DMS114 treated with DMSO at 0.1 percent for 48 hours (cell line): ENCODE measurements around the gene YOD1.
"Not testable (repeated sequence)": the region's sequence is repeated elsewhere in the genome, so short reads cannot be mapped to it uniquely, and the experiment has no call there.

Experiments used
- DNase-seq: peaks from one replicate; lab custom pipeline; 2025; ENCODE audit not compliant: unreplicated experiment; lab: John Stamatoyannopoulos, UW

The YOD1 gene

GRCh38 chr1:207050480-207051190 lies 373 bp downstream of the YOD1 start:
- peak; percentile 82 for DNase-seq

DNA sequence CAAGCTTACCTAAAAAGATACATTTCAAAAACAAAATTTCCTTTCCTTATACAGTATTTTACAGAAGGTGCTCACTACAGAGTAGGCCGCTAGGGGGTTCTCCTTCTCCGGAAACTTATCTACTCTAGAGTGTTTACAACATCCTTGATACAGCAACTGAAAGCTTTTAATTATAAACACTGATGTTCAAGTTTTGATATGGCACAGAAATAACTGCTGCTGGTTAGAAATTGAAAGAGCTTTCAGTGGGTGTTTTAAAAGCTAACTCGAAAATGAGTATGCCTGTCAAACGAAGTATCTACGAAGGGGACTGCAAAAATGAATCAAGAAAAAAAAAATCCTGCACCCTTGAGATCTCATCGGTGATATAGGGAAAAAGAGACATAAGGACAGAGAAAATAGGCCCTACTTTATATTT lies 1.0 kb downstream of the YOD1 start:
- peak; percentile 54 for DNase-seq

DNA sequence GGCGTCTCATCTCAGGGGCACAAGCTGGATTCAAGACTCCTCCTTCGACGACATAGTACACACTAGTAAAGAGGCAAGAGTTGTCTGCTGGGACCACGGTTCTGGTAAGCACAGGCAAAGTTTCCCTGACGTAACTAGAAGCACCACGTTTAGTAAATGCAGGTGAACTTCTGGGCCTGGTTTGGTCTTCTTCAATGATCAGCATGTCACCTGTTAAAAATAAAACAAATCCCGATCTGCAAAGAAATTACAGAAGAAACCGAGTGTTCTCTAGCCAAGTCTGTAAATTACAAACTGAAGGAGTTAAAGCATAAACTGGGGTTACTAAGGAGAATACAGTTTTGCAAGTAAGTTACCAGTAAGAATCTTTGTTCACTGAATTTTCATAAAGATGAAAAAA lies 1.5 kb downstream of the YOD1 start:
- no peak for DNase-seq

GRCh38 chr1:207049054-207049453 lies 2.0 kb downstream of the YOD1 start:
- no peak for DNase-seq

- no peak for DNase-seq
Measured at GRCh38 chr1:207048041-207048440, 3.0 kb downstream of the YOD1 start.

DNA sequence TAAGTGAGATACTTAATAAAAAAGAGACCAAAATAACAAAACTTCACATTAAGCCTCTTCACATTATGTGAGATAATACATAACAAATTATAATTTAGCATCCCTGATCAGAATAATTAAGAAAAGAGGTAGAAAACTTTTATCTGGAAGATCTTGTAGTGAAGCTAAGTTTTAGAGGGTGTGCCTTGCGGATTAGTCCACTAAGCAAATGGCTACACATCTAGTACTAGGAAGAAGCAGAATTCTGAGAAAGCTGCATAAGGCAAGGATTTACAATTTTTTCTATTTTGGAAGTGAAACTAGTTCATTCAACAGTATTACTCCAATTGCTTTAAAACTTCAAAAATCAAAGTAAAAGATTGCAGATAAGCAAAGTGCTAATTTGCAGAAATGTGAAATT lies 3.5 kb downstream of the YOD1 start:
- DNase-seq: no peak

- no peak for DNase-seq
Measured at GRCh38 chr1:207045453-207045852, 5.6 kb downstream of the YOD1 start.

- not testable (repeated sequence) for DNase-seq
Measured at GRCh38 chr1:207041397-207041796, 9.6 kb downstream of the YOD1 start.

DNA sequence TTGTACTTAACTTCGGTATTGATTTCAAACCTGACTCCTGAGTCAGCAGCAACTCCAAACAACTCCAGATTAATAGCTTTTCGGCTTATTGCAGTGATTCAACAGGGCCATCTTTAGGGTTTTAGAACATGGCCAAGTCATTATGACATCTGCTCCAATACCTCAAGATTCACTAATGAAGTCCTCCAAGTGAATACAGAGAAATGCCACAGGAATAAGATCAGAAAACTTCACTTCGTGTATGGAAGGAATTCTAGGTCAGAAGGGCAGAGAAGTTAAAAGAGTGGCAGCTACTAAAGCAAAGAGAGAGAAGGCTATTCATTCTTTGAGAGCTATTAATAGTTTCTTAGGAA lies 10.9 kb downstream of the YOD1 start:
- DNase-seq: no peak

GRCh38 chr1:207039380-207040180 lies 11.4 kb downstream of the YOD1 start:
- DNase-seq: no peak

- no peak for DNase-seq
Measured at GRCh38 chr1:207036865-207037264, 14.1 kb downstream of the YOD1 start.

GRCh38 chr1:207035877-207036551 lies 15.0 kb downstream of the YOD1 start:
- DNase-seq: no peak

- DNase-seq: no peak
Measured at GRCh38 chr1:207034998-207035397, 16.0 kb downstream of the YOD1 start.

DNA sequence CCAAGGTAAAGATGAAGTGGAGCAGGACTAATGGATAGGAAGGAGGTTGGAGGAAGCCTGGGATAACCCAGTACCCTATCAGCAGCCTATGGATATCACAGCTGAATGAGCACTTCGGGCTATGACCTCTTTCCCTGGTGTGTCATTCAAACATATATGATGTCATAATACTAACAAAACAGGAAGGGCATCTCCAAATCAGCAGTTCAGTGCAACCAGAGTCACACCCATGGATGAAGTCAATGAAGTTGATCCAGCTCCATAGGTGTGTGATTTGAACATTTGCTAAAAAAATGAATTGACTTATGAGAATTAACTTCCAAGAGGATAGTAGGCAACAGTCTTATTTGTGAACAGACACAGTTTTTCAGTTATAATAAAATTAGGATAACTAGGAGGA lies 16.8 kb downstream of the YOD1 start:
- no peak for DNase-seq

- DNase-seq: no peak
Measured at GRCh38 chr1:207033302-207033701, 17.7 kb downstream of the YOD1 start.

DNA sequence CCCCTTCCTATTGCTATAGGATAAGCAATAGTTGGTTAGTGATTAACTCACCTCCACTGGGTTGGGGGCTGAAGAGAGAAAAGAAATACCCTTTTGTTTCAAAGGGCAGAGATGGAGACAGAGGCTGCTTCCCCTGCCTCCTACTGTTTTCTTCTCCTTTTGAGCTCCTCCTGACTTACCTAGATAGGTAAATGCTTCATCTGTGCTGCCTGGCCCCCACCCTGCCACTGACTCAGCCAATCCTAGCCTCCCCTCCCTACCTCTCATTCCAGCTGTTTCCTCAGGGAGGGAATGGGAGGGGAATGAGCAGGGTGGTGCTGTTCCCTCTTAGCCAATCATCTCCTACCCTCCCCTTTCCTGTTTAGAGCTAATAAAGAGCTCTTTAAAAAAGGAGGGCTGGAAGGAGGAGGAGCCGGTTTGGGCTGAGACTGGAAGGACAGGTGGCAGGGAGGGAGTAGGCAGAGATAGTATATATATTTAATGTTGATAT lies 18.4 kb downstream of the YOD1 start, which contains the start of gene C1orf116:
TSS of gene C1orf116 (minus strand) at position 229 of the 490 bp plus-strand sequence. CDS start 5,158 bp downstream, outside the sequence.
- DNase-seq: no peak

DNA sequence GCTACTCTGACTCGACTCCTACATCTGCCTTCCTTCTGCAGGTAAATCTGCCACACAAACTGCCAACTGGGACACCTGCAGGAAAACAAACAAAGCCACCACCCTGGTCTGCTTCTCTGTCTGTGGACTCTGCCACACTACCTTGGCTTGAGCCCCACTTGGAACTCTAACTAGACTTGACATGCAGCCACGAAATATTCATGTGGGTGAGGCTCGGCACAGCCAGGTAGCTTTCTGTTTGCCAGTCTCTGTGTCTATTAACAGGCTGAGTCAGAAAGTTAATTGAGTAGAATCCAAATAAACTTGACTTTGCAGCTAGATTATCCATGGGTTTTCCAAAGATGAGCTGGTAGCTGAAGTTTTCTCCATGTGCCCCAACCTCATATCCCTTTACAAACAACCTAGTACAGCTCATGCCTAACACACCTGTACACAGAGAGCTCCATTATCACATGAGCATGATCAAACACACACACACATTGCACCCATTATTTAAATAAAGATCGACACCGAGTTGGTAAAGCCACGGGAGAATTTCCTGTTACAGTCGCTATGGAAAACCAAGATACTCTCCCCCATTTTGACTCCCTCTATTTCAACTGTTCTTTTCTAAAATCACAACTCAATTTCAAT lies 19.3 kb downstream of the YOD1 start:
- DNase-seq: no peak

DNA sequence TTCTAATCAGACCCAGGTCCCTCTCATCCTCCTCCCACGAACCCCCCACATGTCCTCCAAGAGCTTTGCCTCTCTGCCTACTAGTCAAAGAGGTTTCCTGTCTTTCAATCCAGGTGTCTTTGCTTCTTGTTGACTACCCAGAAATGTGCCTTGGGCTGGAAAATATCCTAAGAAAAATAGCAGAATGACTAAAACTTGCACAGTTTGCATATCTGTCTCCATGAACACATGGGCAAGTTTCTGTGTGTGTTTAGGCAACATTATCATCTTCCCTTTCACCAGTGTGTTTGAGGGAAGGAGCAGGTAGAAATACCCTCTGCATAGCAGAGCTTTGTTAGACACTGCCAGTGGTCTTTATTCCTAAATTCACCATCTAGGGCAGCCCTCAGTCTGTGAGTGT lies 20.0 kb downstream of the YOD1 start:
- no peak for DNase-seq

DNA sequence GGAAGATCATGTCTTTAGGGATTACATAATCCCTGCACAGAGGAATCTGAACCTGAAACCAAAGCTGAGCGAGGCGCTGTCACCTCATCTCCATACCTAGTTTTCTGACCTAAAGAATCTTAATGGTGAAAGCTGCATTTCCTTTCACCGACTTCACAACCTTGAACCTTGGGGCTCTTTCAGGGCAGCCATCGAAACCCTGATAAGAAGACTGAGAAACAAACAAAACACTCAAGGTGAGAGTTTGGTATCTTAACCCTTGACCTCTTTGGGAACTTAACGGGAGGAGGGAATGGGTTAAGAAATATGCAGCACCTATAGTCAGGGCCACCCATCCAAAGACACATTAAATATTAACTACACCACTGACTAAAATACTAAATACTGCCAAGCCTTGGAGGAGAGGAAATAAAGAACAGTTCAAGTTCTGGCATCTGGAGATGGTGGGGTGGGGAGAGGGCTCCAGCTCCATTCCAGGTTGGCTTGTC lies 20.4 kb downstream of the YOD1 start:
- DNase-seq: no peak

- DNase-seq: no peak
Measured at GRCh38 chr1:207029701-207030521, 21.1 kb downstream of the YOD1 start.
